Ascending aorta (tissue), 2 donors: Measurements from ENCODE around the gene KRTAP4-16. TPM values are rescaled to one million over a fixed set of nuclear protein-coding genes. Genes with fewer than 3 reads are reported as not detected.
"Not testable (repeated sequence)": the region's sequence is repeated elsewhere in the genome, so short reads cannot be mapped to it uniquely, and the experiment has no call there.

Source experiments
- DNase-seq, 2 donors: peaks; one replicate each; pipeline ENCODE4 v3.0.0-alpha.2; 2019; ENCODE audit warnings: low spot score in 2 of 2
- H3K27ac ChIP-seq, 2 donors: fragments of 200-600 bp; sonication (generic); one replicate each; pipeline ENCODE4 v1.5.1; 2016 to 2017; ENCODE audit warnings: mild to moderate bottlenecking in 1 of 2
- H3K27me3 ChIP-seq: fragments of 200-600 bp; sonication (generic); one replicate; pipeline ENCODE4 v1.5.1; 2017
- H3K36me3 ChIP-seq, 2 donors: fragments of 200-600 bp; sonication (generic); one replicate each; pipeline ENCODE4 v1.5.1; 2016
- H3K4me1 ChIP-seq, 2 donors: fragments of 200-600 bp; sonication (generic); one replicate each; pipeline ENCODE4 v1.5.1; 2016 to 2017; ENCODE audit warnings: mild to moderate bottlenecking in 1 of 2
- H3K4me3 ChIP-seq, 2 donors: fragments of 200-600 bp; sonication (generic); one replicate each; pipeline ENCODE4 v1.5.1; 2016 to 2017; ENCODE audit warnings: mild to moderate bottlenecking in 1 of 2
- H3K9me3 ChIP-seq, 2 donors: fragments of 200-600 bp; sonication (generic); one replicate each; pipeline ENCODE4 v1.5.1; 2016
- intact Hi-C: fragments of 100-400 bp; cut with DNase I; formaldehyde crosslinking; loops from one replicate; pipeline ENCODE4 v1.15.1; 2023
- total RNA-seq: library from RNA; depleted of rRNA; stranded (reverse); fragments of >200 nt; gene quantifications from one replicate; pipeline ENCODE4 v1.1.0, GENCODE V29; 2016
- TF ChIP-seq, protein P1 (sequence below), 3 experiments: fragments of 200-600 bp in 2 of 3; fragments of 450-650 bp in 1 of 3; sonication (generic) in 2 of 3; IDR thresholded peaks; one replicate each; pipeline ENCODE4 v1.5.1; 2016 to 2019; ENCODE audit warnings: antibody characterized with exemption in 3 of 3, mild to moderate bottlenecking in 1 of 3, moderate library complexity in 1 of 3

KRTAP4-16 gene
- total RNA-seq, 1 donor from 2014 or later: not detected

DNA sequence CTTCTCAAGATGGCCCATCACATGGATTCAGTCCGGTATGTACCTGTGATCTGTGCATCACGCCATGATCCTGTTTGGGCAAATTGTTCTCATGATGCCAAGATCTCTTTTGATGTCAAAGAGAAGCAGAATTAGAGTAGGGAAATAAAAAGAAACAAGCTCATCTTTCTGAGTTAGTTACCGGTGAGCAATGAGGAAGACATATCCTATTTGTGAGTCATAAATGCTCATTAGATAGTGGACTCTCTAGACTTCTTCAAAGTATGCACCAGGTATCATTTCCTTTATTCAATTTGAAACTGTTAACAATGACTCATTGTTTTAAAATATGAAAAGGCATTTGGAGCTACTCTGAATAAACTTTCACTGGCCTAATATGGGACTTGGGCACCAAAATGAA lies 30.0 kb upstream of the KRTAP4-16 start:
- TF ChIP-seq, protein P1, sequence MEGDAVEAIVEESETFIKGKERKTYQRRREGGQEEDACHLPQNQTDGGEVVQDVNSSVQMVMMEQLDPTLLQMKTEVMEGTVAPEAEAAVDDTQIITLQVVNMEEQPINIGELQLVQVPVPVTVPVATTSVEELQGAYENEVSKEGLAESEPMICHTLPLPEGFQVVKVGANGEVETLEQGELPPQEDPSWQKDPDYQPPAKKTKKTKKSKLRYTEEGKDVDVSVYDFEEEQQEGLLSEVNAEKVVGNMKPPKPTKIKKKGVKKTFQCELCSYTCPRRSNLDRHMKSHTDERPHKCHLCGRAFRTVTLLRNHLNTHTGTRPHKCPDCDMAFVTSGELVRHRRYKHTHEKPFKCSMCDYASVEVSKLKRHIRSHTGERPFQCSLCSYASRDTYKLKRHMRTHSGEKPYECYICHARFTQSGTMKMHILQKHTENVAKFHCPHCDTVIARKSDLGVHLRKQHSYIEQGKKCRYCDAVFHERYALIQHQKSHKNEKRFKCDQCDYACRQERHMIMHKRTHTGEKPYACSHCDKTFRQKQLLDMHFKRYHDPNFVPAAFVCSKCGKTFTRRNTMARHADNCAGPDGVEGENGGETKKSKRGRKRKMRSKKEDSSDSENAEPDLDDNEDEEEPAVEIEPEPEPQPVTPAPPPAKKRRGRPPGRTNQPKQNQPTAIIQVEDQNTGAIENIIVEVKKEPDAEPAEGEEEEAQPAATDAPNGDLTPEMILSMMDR (IDR thresholded peaks at IDR 0.05): no peak
- no peaks in the 10 kb centered on the region for H3K27me3 ChIP-seq
- no peaks in the 10 kb centered on the region for H3K36me3 ChIP-seq
- no peak for DNase-seq
- peaks cover 0 to 7% of the 10 kb centered on the region in 2 donors for H3K9me3 ChIP-seq
- intact Hi-C loops: no loop called here
- no peak overlapping the region for H3K27ac ChIP-seq
- H3K4me3 ChIP-seq: no peak overlapping the region
- no peaks in the 10 kb centered on the region for H3K4me1 ChIP-seq

DNA sequence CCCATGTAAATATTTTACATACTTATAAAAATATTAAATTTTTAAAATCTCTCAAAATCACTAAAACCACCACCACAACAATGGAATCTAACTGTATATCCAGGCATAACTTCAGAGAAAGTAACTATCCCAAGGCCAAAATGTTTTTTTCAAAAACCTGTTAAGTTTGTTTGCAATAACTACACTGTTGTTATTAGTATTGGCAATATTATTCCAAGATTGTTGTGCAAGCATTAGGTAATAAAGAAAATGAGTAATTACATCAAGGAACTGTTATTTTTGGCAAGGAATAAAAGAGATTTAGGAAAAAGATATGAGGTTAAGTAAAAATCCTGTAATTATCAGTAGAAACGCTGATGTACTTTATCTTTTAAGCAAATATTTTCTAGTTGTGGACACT lies 25.4 kb upstream of the KRTAP4-16 start:
- DNase-seq: no peak
- Histone ChIP-seq H3K27ac (no peak overlapping the region), H3K4me1 (no peaks in the 10 kb centered on the region), H3K4me3 (no peak overlapping the region), H3K27me3 (no peaks in the 10 kb centered on the region), H3K9me3 (peaks cover 0 to 7% of the 10 kb centered on the region in 2 donors), H3K36me3 (no peaks in the 10 kb centered on the region)
- TF ChIP-seq, protein P1 (IDR thresholded peaks at IDR 0.05): no peak
- intact Hi-C loops: no loop called here

DNA sequence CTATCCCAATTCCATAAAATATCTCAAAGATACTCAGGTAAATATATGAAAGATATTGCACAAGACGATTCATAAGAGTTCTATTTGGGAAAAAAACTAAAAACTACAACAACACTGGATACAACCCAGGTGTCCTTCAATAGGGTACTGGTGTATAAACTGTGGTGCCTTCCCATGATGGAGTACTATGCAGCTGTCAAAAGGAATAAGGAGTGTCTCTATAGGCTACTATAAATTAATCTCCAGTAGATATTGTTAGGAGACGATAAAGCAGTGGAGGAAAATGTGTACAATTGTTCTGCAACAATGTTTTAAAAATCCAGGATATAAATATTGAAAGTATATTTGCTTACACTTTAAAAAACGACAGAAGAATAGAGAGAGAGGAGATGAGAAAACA lies 24.4 kb upstream of the KRTAP4-16 start:
- TF ChIP-seq, protein P1 (IDR thresholded peaks at IDR 0.05): no peak

DNA sequence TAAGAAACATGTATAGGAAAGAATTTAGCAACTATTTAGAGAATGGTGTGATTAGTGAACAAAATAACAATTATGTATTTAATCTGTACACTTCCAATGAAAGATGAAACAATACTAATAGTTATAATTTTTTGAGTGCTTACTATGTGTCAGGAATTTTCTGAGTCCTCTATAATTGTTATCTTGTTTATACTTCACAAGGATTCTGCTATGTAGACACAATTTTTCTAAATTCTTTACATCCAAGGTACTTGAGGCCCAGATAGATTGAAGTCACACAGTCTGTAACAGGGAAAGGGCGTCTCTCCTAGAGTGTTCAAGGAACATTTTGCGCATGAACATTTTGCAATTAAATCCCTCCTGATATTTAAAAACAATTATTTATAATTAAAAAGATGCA lies 23.1 kb upstream of the KRTAP4-16 start:
- H3K9me3 ChIP-seq: peaks cover 0 to 7% of the 10 kb centered on the region in 2 donors
- no peak overlapping the region for H3K27ac ChIP-seq
- intact Hi-C loops: no loop called here

More for the DNA sequence above, 24.4 kb upstream of the KRTAP4-16 start:
- Histone ChIP-seq H3K4me1 (no peaks in the 10 kb centered on the region), H3K9me3 (peaks cover 0 to 7% of the 10 kb centered on the region in 2 donors), H3K27ac (no peak overlapping the region), H3K36me3 (no peaks in the 10 kb centered on the region), H3K27me3 (no peaks in the 10 kb centered on the region), H3K4me3 (no peak overlapping the region)
- intact Hi-C loops: no loop called here
- no peak for DNase-seq

DNA sequence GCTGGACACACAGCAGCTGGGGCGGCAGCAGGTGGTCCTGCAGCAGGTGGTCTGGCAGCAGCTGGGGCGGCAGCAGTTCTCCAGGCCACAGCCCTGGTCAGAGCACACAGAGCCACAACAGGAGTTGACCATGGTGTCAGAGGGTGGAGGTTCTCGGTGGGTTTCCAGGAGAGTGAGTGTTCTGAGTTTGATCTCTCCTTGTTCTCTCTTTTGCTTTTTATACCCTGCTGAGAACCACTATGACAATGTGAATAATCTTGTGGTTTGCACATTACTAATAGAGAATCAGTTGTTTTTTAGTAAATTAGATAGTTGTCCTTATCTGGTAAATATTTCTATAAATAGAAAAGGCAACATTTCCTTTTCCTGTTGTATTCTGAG lies 22.0 kb upstream of the KRTAP4-16 start, which contains the start of gene KRTAP4-12:
Gene KRTAP4-12 (minus strand): TSS at position 192 of the 381 bp plus-strand sequence. CDS start 60 bp downstream, at position 132.
- H3K4me1 ChIP-seq, H3K9me3 ChIP-seq, H3K36me3 ChIP-seq, intact Hi-C loops, H3K27me3 ChIP-seq, H3K4me3 ChIP-seq, DNase-seq, H3K27ac ChIP-seq: not testable (repeated sequence)

More for the DNA sequence above, 23.1 kb upstream of the KRTAP4-16 start:
- Histone ChIP-seq H3K27me3 (no peaks in the 10 kb centered on the region), H3K36me3 (no peaks in the 10 kb centered on the region), H3K4me1 (no peaks in the 10 kb centered on the region), H3K4me3 (no peak overlapping the region)
- TF ChIP-seq, protein P1 (IDR thresholded peaks at IDR 0.05): no peak
- DNase-seq: no peak

DNA sequence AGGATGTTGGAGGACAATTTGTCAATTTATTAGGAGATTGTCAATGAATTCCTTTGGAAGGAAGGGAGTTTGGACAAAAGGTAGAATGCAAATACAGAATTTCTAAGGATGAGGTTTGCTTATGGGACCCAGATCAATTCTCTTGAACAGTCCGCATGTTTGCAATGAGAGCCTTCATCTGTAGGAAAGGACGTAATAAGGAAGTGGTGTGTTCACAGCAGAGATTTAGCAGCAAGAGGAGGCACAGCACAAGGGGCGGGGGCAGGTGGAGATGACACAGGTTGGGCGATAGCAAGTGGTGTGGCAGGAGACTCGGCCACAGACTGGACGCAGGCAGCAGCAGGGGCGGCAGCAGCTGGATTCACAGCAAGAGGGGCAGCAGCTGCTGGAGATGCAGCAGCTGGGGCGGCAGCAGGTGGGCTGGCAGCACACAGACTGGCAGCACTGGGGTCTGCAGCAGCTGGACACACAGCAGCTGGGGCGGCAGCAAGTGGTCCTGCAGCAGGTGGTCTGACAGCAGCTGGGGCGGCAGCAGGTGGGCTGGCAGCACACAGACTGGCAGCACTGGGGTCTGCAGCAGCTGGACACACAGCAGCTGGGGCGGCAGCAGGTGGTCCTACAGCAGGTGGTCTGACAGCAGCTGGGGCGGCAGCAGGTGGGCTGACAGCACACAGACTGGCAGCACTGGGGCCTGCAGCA lies 21.4 kb upstream of the KRTAP4-16 start:
- H3K4me3 ChIP-seq, intact Hi-C loops, H3K36me3 ChIP-seq, H3K4me1 ChIP-seq, H3K9me3 ChIP-seq, DNase-seq, H3K27me3 ChIP-seq, H3K27ac ChIP-seq: not testable (repeated sequence)
